H1 (cell line): ENCODE data around the gene MYOD1. TPM values are rescaled to one million over a fixed set of nuclear protein-coding genes. Genes with fewer than 3 reads are reported as not detected.

ENCODE experiments used
- CTCF ChIA-PET: fragments of 300-600 bp; sonication (Branson Sonifier 250); formaldehyde crosslinking; loops from one replicate; lab custom pipeline; 2021; ENCODE audit not compliant: partially characterized antibody; lab: Charles Lee
- POLR2A ChIA-PET: fragments of 300-600 bp; sonication (Branson Sonifier 250); formaldehyde crosslinking; loops from one replicate; lab custom pipeline; 2021; ENCODE audit warnings: inconsistent platforms; ENCODE audit not compliant: partially characterized antibody; lab: Charles Lee
- DNase-seq, 2 experiments: peaks; one replicate each; pipeline versions ENCODE4 v3.0.0 to v3.0.0-alpha.2; 2010 to 2022; ENCODE audit warnings: low spot score in 2 of 2, low read depth in 1 of 2, mixed read lengths in 1 of 2
- FAIRE-seq: peaks from 2 replicates; lab custom pipeline; 2011; peaks lifted over from hg19 to GRCh38; lab: Jason Lieb, UNC
- H2AFZ ChIP-seq: 2 replicates; pipeline ENCODE4 v1.8.1; 2012; ENCODE audit warnings: low read length, inconsistent platforms
- H2AK5ac ChIP-seq: 2 replicates; pipeline ENCODE4 v1.6.1; 2013; ENCODE audit warnings: low read depth, low read length
- H2BK120ac ChIP-seq: replicated peaks from 2 replicates; pipeline ENCODE3; 2013; ENCODE audit warnings: low read depth, low read length, inconsistent platforms
- H2BK12ac ChIP-seq: 2 replicates; pipeline ENCODE4 v1.6.1; 2013; ENCODE audit warnings: low read depth, low read length
- H2BK15ac ChIP-seq: 2 replicates; pipeline ENCODE4 v1.6.1; 2013; ENCODE audit warnings: low read length
- H2BK20ac ChIP-seq: 2 replicates; pipeline ENCODE4 v1.6.1; 2013; ENCODE audit warnings: low read length
- H2BK5ac ChIP-seq: 2 replicates; pipeline ENCODE4 v1.6.1; 2013; ENCODE audit warnings: low read depth, low read length
- H3K14ac ChIP-seq: 2 replicates; pipeline ENCODE4 v1.6.1; 2013; ENCODE audit warnings: inconsistent platforms; ENCODE audit not compliant: insufficient read length
- H3K18ac ChIP-seq: 2 replicates; pipeline ENCODE4 v1.6.1; 2013; ENCODE audit warnings: low read length; ENCODE audit errors: extremely low read depth
- H3K23ac ChIP-seq: 2 replicates; pipeline ENCODE4 v1.6.1; 2013; ENCODE audit warnings: inconsistent platforms; ENCODE audit not compliant: insufficient read length
- H3K23me2 ChIP-seq: 2 replicates; pipeline ENCODE4 v1.6.1; 2013; ENCODE audit warnings: low read depth, low read length
- H3K27ac ChIP-seq: 2 replicates; pipeline ENCODE4 v1.6.1; 2011; ENCODE audit warnings: low read depth, low read length, inconsistent platforms
- H3K27me3 ChIP-seq, 4 experiments: replicated peaks in 1 of 4; 1 replicate in 1 of 4; 2 replicates in 3 of 4; pipeline versions ENCODE4 v1.6.1 to v1.8.1; 2011 to 2013; ENCODE audit warnings: low read length in 3 of 4, mild to moderate bottlenecking in 3 of 4, inconsistent platforms in 2 of 4, mixed read lengths in 2 of 4, moderate library complexity in 1 of 4; ENCODE audit not compliant: control insufficient read depth in 3 of 4, insufficient read depth in 3 of 4; ENCODE audit errors: extremely low read depth in 1 of 4
- H3K36me3 ChIP-seq, 4 experiments: 2 replicates each; pipeline versions ENCODE4 v1.6.1 to v1.8.1; 2011 to 2013; ENCODE audit warnings: mild to moderate bottlenecking in 4 of 4, low read length in 3 of 4, moderate library complexity in 2 of 4, control low read depth in 1 of 4, inconsistent platforms in 1 of 4; ENCODE audit not compliant: insufficient read depth in 4 of 4, control insufficient read depth in 2 of 4
- H3K4ac ChIP-seq: replicated peaks from 2 replicates; pipeline ENCODE3; 2013; ENCODE audit warnings: low read length, low read depth, mixed read lengths, inconsistent platforms; ENCODE audit not compliant: insufficient read length
- H3K4me1 ChIP-seq, 4 experiments: replicated peaks in 1 of 4; 1 replicate in 1 of 4; 2 replicates in 3 of 4; pipeline versions ENCODE4 v1.6.1 to v1.8.1; 2011 to 2013; ENCODE audit warnings: low read length in 3 of 4, inconsistent platforms in 2 of 4, mixed read lengths in 1 of 4; ENCODE audit not compliant: insufficient read depth in 4 of 4, control insufficient read depth in 3 of 4
- H3K4me2 ChIP-seq, 2 experiments: 2 replicates each; pipeline versions ENCODE4 v1.6.1 to v1.8.1; 2011 to 2013; ENCODE audit warnings: low read depth in 2 of 2, low read length in 2 of 2, control low read depth in 1 of 2, inconsistent platforms in 1 of 2, mild to moderate bottlenecking in 1 of 2; ENCODE audit not compliant: insufficient read depth in 1 of 2
- H3K4me3 ChIP-seq, 4 experiments: fragments of 200-600, 300-600 bp in 1 of 4; sonication (generic), shearing (Covaris generic), sonication (Bioruptor Twin) in 1 of 4; 2 replicates each; pipeline versions ENCODE4 v1.5.1 to v1.8.1; 2011 to 2016; ENCODE audit warnings: low read length in 4 of 4, low read depth in 3 of 4, control low read depth in 2 of 4, inconsistent platforms in 2 of 4, mild to moderate bottlenecking in 2 of 4, mixed read lengths in 1 of 4, moderate library complexity in 1 of 4; ENCODE audit not compliant: insufficient read depth in 2 of 4; ENCODE audit errors: extremely low read depth in 1 of 4
- H3K56ac ChIP-seq: replicated peaks from 2 replicates; pipeline ENCODE3; 2013; ENCODE audit warnings: low read depth, mild to moderate bottlenecking, mixed read lengths, low read length, inconsistent platforms; ENCODE audit not compliant: insufficient read length
- H3K79me1 ChIP-seq: 2 replicates; pipeline ENCODE4 v1.6.1; 2013; ENCODE audit warnings: low read depth, low read length, control low read depth
- H3K79me2 ChIP-seq, 2 experiments: 2 replicates each; pipeline versions ENCODE4 v1.6.1 to v1.8.1; 2012 to 2013; ENCODE audit warnings: low read length in 2 of 2, mild to moderate bottlenecking in 2 of 2, inconsistent platforms in 1 of 2; ENCODE audit not compliant: insufficient read depth in 2 of 2, control insufficient read depth in 1 of 2
- H3K9ac ChIP-seq, 4 experiments: replicated peaks in 1 of 4; 1 replicate in 1 of 4; 2 replicates in 3 of 4; pipeline versions ENCODE4 v1.6.1 to v1.8.1; 2011 to 2013; ENCODE audit warnings: low read depth in 3 of 4, low read length in 3 of 4, control low read depth in 2 of 4, mild to moderate bottlenecking in 2 of 4, moderate library complexity in 2 of 4, inconsistent platforms in 1 of 4; ENCODE audit errors: extremely low read depth in 1 of 4
- H3K9me3 ChIP-seq, 2 experiments: 2 replicates each; pipeline versions ENCODE4 v1.6.1 to v1.8.1; 2012 to 2013; ENCODE audit warnings: mild to moderate bottlenecking in 2 of 2, moderate library complexity in 2 of 2, control low read depth in 1 of 2, inconsistent platforms in 1 of 2, low read depth in 1 of 2, low read length in 1 of 2, mixed read lengths in 1 of 2; ENCODE audit not compliant: insufficient read depth in 2 of 2
- H4K20me1 ChIP-seq, 2 experiments: replicated peaks in 1 of 2; 2 replicates each; pipeline versions ENCODE3 to v1.8.1; 2011 to 2013; ENCODE audit warnings: inconsistent platforms in 2 of 2, low read length in 2 of 2, mild to moderate bottlenecking in 1 of 2; ENCODE audit not compliant: insufficient read depth in 2 of 2, control insufficient read depth in 1 of 2
- H4K5ac ChIP-seq: 2 replicates; pipeline ENCODE4 v1.6.1; 2013; ENCODE audit warnings: low read length, low read depth, mixed read lengths, inconsistent platforms; ENCODE audit not compliant: insufficient read length
- H4K8ac ChIP-seq: 2 replicates; pipeline ENCODE4 v1.8.0; 2013; ENCODE audit warnings: mild to moderate bottlenecking, moderate library complexity, low read length, inconsistent platforms; ENCODE audit not compliant: insufficient read depth; ENCODE audit errors: extremely low read depth
- H4K91ac ChIP-seq: replicated peaks from 2 replicates; pipeline ENCODE3; 2013; ENCODE audit warnings: low read length, mixed read lengths, inconsistent platforms; ENCODE audit not compliant: insufficient read length
- CBX8 ChIP-seq: fragments of 300-800, 300-1000 bp; sonication (generic); IDR thresholded peaks from 2 replicates; pipeline ENCODE4 v1.7.1; 2016; ENCODE audit warnings: low read depth, low read length, borderline replicate concordance
- CHD2 ChIP-seq: IDR thresholded peaks from 2 replicates; pipeline ENCODE4 v1.6.1; 2012; ENCODE audit warnings: low read length, improper control_type of control experiment
- GABPA ChIP-seq: IDR thresholded peaks from 2 replicates; pipeline ENCODE4 v1.6.1; 2011; ENCODE audit warnings: mild to moderate bottlenecking, low read length, moderate library complexity, borderline replicate concordance; ENCODE audit not compliant: insufficient read depth
- JUN ChIP-seq: IDR thresholded peaks from 2 replicates; pipeline ENCODE4 v1.6.1; 2011; ENCODE audit warnings: low read depth, mild to moderate bottlenecking, improper control_type of control experiment, low read length
- KDM5A ChIP-seq: fragments of 200-600 bp; IDR thresholded peaks from 2 replicates; pipeline ENCODE4 v1.7.1; 2012; ENCODE audit warnings: mild to moderate bottlenecking, low read length, inconsistent platforms, mixed read lengths
- POLR2AphosphoS5 ChIP-seq: IDR thresholded peaks from 2 replicates; pipeline ENCODE4 v1.6.1; 2011; ENCODE audit warnings: low read depth, low read length
- RAD21 ChIP-seq, 2 experiments: IDR thresholded peaks in 1 of 2; conservative IDR thresholded peaks in 1 of 2; 2 replicates each; pipeline ENCODE4 v1.6.1; 2011; ENCODE audit warnings: low read depth in 2 of 2, low read length in 2 of 2, improper control_type of control experiment in 1 of 2, inconsistent platforms in 1 of 2, mild to moderate bottlenecking in 1 of 2, moderate library complexity in 1 of 2
- SIX5 ChIP-seq: IDR thresholded peaks from 2 replicates; pipeline ENCODE4 v1.6.1; 2011; ENCODE audit warnings: mild to moderate bottlenecking, low read depth, low read length
- TAF1 ChIP-seq: IDR thresholded peaks from 2 replicates; pipeline ENCODE4 v1.6.1; 2011; ENCODE audit warnings: mild to moderate bottlenecking, low read depth, low read length
- TAF7 ChIP-seq: optimal IDR thresholded peaks from 2 replicates; pipeline ENCODE3; 2011; ENCODE audit warnings: low read depth, mild to moderate bottlenecking, inconsistent platforms, low read length, moderate library complexity, borderline replicate concordance
- TCF12 ChIP-seq: IDR thresholded peaks from 2 replicates; pipeline ENCODE4 v1.6.1; 2011; ENCODE audit warnings: low read depth, mild to moderate bottlenecking, low read length
- TEAD4 ChIP-seq: IDR thresholded peaks from 2 replicates; pipeline ENCODE4 v1.6.1; 2012; ENCODE audit warnings: low read depth, low read length, inconsistent platforms, mixed read lengths
- WGBS, 2 experiments: shearing (Covaris generic) in 1 of 2; methylation state at CpG; one replicate each; pipeline versions ENCODE4 v1.1.6 to v1.1.7; 2013 to 2015; ENCODE audit warnings: low lambda C conversion rate in 2 of 2, mixed read lengths in 2 of 2, inconsistent platforms in 1 of 2, low coverage in 1 of 2, missing lambda C conversion rate in 1 of 2; ENCODE audit not compliant: insufficient replicate concordance in 2 of 2, insufficient coverage in 1 of 2, insufficient read length in 1 of 2; ENCODE audit errors: extremely low coverage in 1 of 2, missing lambda C conversion rate in 1 of 2; 5-methylcytosine and 5-hydroxymethylcytosine counted together
- polyA plus RNA-seq, 7 experiments: library from polyadenylated mRNA; depleted of rRNA in 3 of 7; stranded (reverse) in 5 of 7; unstranded in 2 of 7; fragments of >200 nt in 5 of 7; fragments of 200-250 nt in 2 of 7; gene quantifications; 1 replicate in 5 of 7; 2 replicates in 1 of 7; 4 replicates in 1 of 7; pipeline versions ENCODE4 v1.2.1 to v1.2.3, GENCODE V29; 2011 to 2013; ENCODE audit warnings: missing spikeins in 2 of 7, mixed read lengths in 2 of 7
- total RNA-seq: library from RNA; stranded (reverse); fragmentation: NEBNext Ultra II Directional; extraction: Animal tissue kit (Norgen Biotek cat#: 25700); gene quantifications from 2 replicates; pipeline ENCODE4 v1.2.1, GENCODE V29; 2021
- TF ChIP-seq, protein P1 (sequence below): IDR thresholded peaks from 2 replicates; pipeline ENCODE4 v1.6.1; 2012; ENCODE audit warnings: inconsistent platforms

The MYOD1 gene
- total and polyA plus RNA-seq, 2 of the 8 experiments (the other 6 are each of a cell fraction or from before 2014, with no cell fraction given): not detected

DNA sequence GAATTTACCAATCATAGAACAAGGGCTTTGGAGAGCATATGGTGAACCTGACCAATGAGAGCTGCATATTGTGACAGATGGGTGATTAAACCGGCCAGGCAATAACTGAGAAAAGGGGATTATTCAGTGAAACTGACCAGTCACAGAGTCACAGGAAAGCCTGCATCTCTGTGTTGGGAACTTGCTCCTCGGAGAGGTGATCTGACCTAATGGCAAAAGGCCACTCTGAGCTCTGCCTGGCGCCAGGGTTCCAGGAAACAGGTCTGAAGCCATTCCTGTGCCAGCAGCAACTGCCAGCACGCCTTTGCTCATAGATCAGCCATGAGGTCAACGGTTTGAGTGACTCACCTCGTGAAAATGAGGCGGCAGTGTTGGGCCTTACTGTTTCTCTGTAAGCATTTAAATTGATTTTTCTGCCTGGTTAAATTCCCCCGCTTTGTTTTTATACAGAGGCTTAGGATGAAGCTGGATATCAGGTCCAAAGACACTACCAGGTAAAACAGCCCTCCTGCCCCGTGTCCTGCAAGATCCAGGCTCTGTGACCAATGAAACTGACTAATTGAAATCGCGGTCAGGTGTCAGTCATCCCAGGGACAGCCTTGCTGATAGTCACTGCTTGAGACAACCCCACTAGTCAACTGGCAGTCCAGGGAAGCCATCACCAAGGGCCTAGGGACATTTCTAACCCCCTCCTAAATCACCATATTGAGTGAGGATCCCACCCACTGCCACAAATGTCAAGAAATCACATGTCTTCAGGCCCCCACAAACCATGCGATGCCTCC, 35.8 kb upstream of the MYOD1 start:
- H2BK5ac ChIP-seq: no peak overlapping the region
- H3K27ac ChIP-seq: no peak overlapping the region
- no peak overlapping the region for H3K9ac ChIP-seq
- H3K14ac ChIP-seq: no peak overlapping the region
- H2AFZ ChIP-seq: no peak overlapping the region
- H4K20me1 ChIP-seq: no peaks in the 10 kb centered on the region
- no peak overlapping the region for H2BK12ac ChIP-seq
- H3K23me2 ChIP-seq: no peaks in the 10 kb centered on the region
- ChIA-PET POLR2A (no interaction called here), CTCF (interaction anchor here (0.7 to 1.6 kb wide), 7 partner anchors 10 to 41 kb away, joined by 3 to 5 read pairs (median 3); partner anchors contain the start of gene MYOD1)
- no peak overlapping the region for H4K91ac ChIP-seq
- H3K9me3 ChIP-seq: no peaks in the 10 kb centered on the region
- no peaks in the 10 kb centered on the region for H3K4me1 ChIP-seq
- no peak for DNase-seq
- no peaks in the 10 kb centered on the region for H3K79me2 ChIP-seq
- H3K4me3 ChIP-seq: no peak overlapping the region
- H2BK120ac ChIP-seq: no peak overlapping the region
- H3K56ac ChIP-seq: no peak overlapping the region
- no peaks in the 10 kb centered on the region for H3K79me1 ChIP-seq
- H2AK5ac ChIP-seq: no peak overlapping the region
- H3K27me3 ChIP-seq: no peaks in the 10 kb centered on the region; a peak in 2 of 7 replicates
- 90% methylated on average over 12 of the region's 12 CpGs; no CpG with 5 or more reads in 1 of the 2 experiments for WGBS, 2 experiments
- no peak overlapping the region for H4K8ac ChIP-seq
- H3K23ac ChIP-seq: no peak overlapping the region
- no peak for FAIRE-seq
- no peak overlapping the region for H4K5ac ChIP-seq
- no peak overlapping the region for H2BK20ac ChIP-seq
- H3K36me3 ChIP-seq: no peaks in the 10 kb centered on the region
- H3K18ac ChIP-seq: no peak overlapping the region
- no peak overlapping the region for H3K4ac ChIP-seq
- no peak overlapping the region for H2BK15ac ChIP-seq
- no peak overlapping the region for H3K4me2 ChIP-seq
- TF ChIP-seq GABPA (no peak), POLR2AphosphoS5 (no peak), JUN (no peak), CHD2 (no peak), TCF12 (no peak), SIX5 (no peak), TAF7 (no peak), KDM5A (no peak), TAF1 (no peak), CBX8 (no peak), RAD21 (IDR thresholded peaks at IDR 0.05 in 1 of 2, conservative IDR thresholded peaks at IDR 0.05 in 1 of 2; ENCODE audit: low read depth in 2 of 2, low read length in 2 of 2) (no peak), TEAD4 (no peak)
- TF ChIP-seq, protein P1, sequence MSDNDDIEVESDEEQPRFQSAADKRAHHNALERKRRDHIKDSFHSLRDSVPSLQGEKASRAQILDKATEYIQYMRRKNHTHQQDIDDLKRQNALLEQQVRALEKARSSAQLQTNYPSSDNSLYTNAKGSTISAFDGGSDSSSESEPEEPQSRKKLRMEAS: no peak
